Mucosa of rectum (tissue), 2 donors: ENCODE data around the gene SWI5.
A peak's percentile ranks its signal among the peaks of the same experiment; 100 is the strongest.

Source experiments
- H3K27ac ChIP-seq, 2 donors: one replicate each; pipeline ENCODE4 v1.7.0; 2013; ENCODE audit warnings: inconsistent platforms in 2 of 2, low read depth in 2 of 2, low read length in 2 of 2
- H3K27me3 ChIP-seq, 2 donors: one replicate each; pipeline ENCODE4 v1.7.0; 2013; ENCODE audit warnings: low read length in 2 of 2; ENCODE audit not compliant: control insufficient read depth in 2 of 2, insufficient read depth in 2 of 2
- H3K36me3 ChIP-seq, 2 donors: one replicate each; pipeline ENCODE4 v1.7.0; 2013; ENCODE audit warnings: low read length in 2 of 2; ENCODE audit not compliant: control insufficient read depth in 2 of 2, insufficient read depth in 2 of 2
- H3K4me1 ChIP-seq, 2 donors: one replicate each; pipeline ENCODE4 v1.7.0; 2013; ENCODE audit warnings: low read length in 2 of 2, mild to moderate bottlenecking in 1 of 2; ENCODE audit not compliant: control insufficient read depth in 2 of 2, insufficient read depth in 2 of 2
- H3K4me3 ChIP-seq, 2 donors: one replicate each; pipeline ENCODE4 v1.7.0; 2013; ENCODE audit warnings: low read length in 2 of 2
- H3K9ac ChIP-seq, 2 donors: one replicate each; pipeline ENCODE4 v1.7.0; 2013; ENCODE audit warnings: low read length in 2 of 2, low read depth in 1 of 2, mild to moderate bottlenecking in 1 of 2
- H3K9me3 ChIP-seq, 2 donors: one replicate each; pipeline ENCODE4 v1.7.0; 2013; ENCODE audit warnings: low read length in 2 of 2; ENCODE audit not compliant: control insufficient read depth in 2 of 2
- donor health status: healthy.
- donor health status: Normal muscosa, but diverticular disease.

Gene SWI5

GRCh38 chr9:128244091-128244836, 31.8 kb upstream of the SWI5 start:
- no peaks in the 10 kb centered on the region for H3K27me3 ChIP-seq
- H3K36me3 ChIP-seq, result no peaks in the 10 kb centered on the region
- no peaks in the 10 kb centered on the region for H3K4me1 ChIP-seq
- peak overlapping the region; percentile 38 to 50 for H3K4me3 ChIP-seq
- no peaks in the 10 kb centered on the region for H3K9me3 ChIP-seq
- peak overlapping the region in 1 of 2 donors; percentile 56 for H3K9ac ChIP-seq
- peak overlapping the region; percentile 70 to 72 for H3K27ac ChIP-seq

GRCh38 chr9:128244837-128245231, 31.2 kb upstream of the SWI5 start:
- Histone ChIP-seq H3K27ac (peak overlapping the region; percentile 70 to 72), H3K9me3 (no peaks in the 10 kb centered on the region), H3K9ac (peak overlapping the region in 1 of 2 donors; percentile 56), H3K27me3 (no peaks in the 10 kb centered on the region), H3K4me3 (peak overlapping the region; percentile 38 to 48), H3K4me1 (peaks cover 0 to 2% of the 10 kb centered on the region in 2 donors), H3K36me3 (no peaks in the 10 kb centered on the region)

- H3K9me3 ChIP-seq, result no peaks in the 10 kb centered on the region
- peaks cover 0 to 5% of the 10 kb centered on the region in 2 donors for H3K4me1 ChIP-seq
- H3K27ac ChIP-seq, result peak overlapping the region; percentile 11 to 54
- no peak overlapping the region for H3K4me3 ChIP-seq
- no peaks in the 10 kb centered on the region for H3K36me3 ChIP-seq
- no peak overlapping the region for H3K9ac ChIP-seq
- no peaks in the 10 kb centered on the region for H3K27me3 ChIP-seq
Observed at GRCh38 chr9:128245421-128246151, 30.5 kb upstream of the SWI5 start.

- no peak overlapping the region for H3K27ac ChIP-seq
- H3K4me1 ChIP-seq, result peaks cover 6 to 9% of the 10 kb centered on the region in 2 donors
- no peaks in the 10 kb centered on the region for H3K27me3 ChIP-seq
- no peaks in the 10 kb centered on the region for H3K9me3 ChIP-seq
- H3K9ac ChIP-seq, result no peak overlapping the region
- no peaks in the 10 kb centered on the region for H3K36me3 ChIP-seq
- H3K4me3 ChIP-seq, result no peak overlapping the region
Observed at GRCh38 chr9:128246471-128246870, 29.6 kb upstream of the SWI5 start.

- peaks cover 6 to 9% of the 10 kb centered on the region in 2 donors for H3K4me1 ChIP-seq
- no peaks in the 10 kb centered on the region for H3K9me3 ChIP-seq
- no peaks in the 10 kb centered on the region for H3K36me3 ChIP-seq
- H3K9ac ChIP-seq, result no peak overlapping the region
- no peaks in the 10 kb centered on the region for H3K27me3 ChIP-seq
- no peak overlapping the region for H3K4me3 ChIP-seq
- no peak overlapping the region for H3K27ac ChIP-seq
Observed at GRCh38 chr9:128247226-128247803, 28.8 kb upstream of the SWI5 start.

- Histone ChIP-seq H3K4me1 (peaks cover 6 to 9% of the 10 kb centered on the region in 2 donors), H3K27me3 (no peaks in the 10 kb centered on the region), H3K36me3 (no peaks in the 10 kb centered on the region), H3K9ac (no peak overlapping the region), H3K9me3 (no peaks in the 10 kb centered on the region), H3K4me3 (no peak overlapping the region), H3K27ac (no peak overlapping the region)
Observed at GRCh38 chr9:128249558-128249907, 26.5 kb upstream of the SWI5 start.

GRCh38 chr9:128249908-128250838, 25.9 kb upstream of the SWI5 start:
- Histone ChIP-seq H3K9me3 (no peaks in the 10 kb centered on the region), H3K4me1 (peaks cover 6 to 9% of the 10 kb centered on the region in 2 donors), H3K27ac (no peak overlapping the region), H3K9ac (peak overlapping the region; percentile 8 to 39), H3K27me3 (no peaks in the 10 kb centered on the region), H3K4me3 (peak overlapping the region; percentile 49 to 68), H3K36me3 (no peaks in the 10 kb centered on the region)

GRCh38 chr9:128250839-128251731, 25.0 kb upstream of the SWI5 start:
- Histone ChIP-seq H3K27me3 (no peaks in the 10 kb centered on the region), H3K4me3 (peak overlapping the region; percentile 42 to 49), H3K36me3 (no peaks in the 10 kb centered on the region), H3K27ac (no peak overlapping the region), H3K9me3 (no peaks in the 10 kb centered on the region), H3K4me1 (peaks cover 6 to 9% of the 10 kb centered on the region in 2 donors), H3K9ac (peak overlapping the region in 1 of 2 donors; percentile 23)

GRCh38 chr9:128251732-128252100, 24.4 kb upstream of the SWI5 start:
- no peak overlapping the region for H3K27ac ChIP-seq
- peaks cover 0 to under 1% of the 10 kb centered on the region in 2 donors for H3K36me3 ChIP-seq
- no peak overlapping the region for H3K9ac ChIP-seq
- H3K27me3 ChIP-seq, result no peaks in the 10 kb centered on the region
- H3K4me1 ChIP-seq, result peaks cover 6 to 9% of the 10 kb centered on the region in 2 donors
- H3K9me3 ChIP-seq, result no peaks in the 10 kb centered on the region
- H3K4me3 ChIP-seq, result no peak overlapping the region
